ENCODE results near the gene NMT1. TPM values are rescaled to one million over a fixed set of nuclear protein-coding genes. Genes with fewer than 3 reads are reported as not detected.

The NMT1 gene
- total and polyA plus RNA-seq, 2 of the 13 experiments (the other 11 are each of a cell fraction or from before 2014, with no cell fraction given) = 75.7 to 142 TPM

- no peak for TF ChIP-seq LCORL (IDR thresholded peaks at IDR 0.05)
- peak; percentile 85 for TF ChIP-seq LCORL (CRISPR knock-in tag; IDR thresholded peaks at IDR 0.05)
- TF ChIP-seq, protein P1, sequence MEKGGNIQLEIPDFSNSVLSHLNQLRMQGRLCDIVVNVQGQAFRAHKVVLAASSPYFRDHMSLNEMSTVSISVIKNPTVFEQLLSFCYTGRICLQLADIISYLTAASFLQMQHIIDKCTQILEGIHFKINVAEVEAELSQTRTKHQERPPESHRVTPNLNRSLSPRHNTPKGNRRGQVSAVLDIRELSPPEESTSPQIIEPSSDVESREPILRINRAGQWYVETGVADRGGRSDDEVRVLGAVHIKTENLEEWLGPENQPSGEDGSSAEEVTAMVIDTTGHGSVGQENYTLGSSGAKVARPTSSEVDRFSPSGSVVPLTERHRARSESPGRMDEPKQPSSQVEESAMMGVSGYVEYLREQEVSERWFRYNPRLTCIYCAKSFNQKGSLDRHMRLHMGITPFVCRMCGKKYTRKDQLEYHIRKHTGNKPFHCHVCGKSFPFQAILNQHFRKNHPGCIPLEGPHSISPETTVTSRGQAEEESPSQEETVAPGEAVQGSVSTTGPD (CRISPR knock-in tag; IDR thresholded peaks at IDR 0.05) = no peak
- no peak for TF ChIP-seq ADNP (CRISPR knock-in tag; IDR thresholded peaks at IDR 0.05)
- TF ChIP-seq ELF4 (CRISPR knock-in tag; IDR thresholded peaks at IDR 0.05; ENCODE audit: borderline replicate concordance) = no peak
These were observed 66.6 kb downstream of the NMT1 start (continued) for GRCh38 chr17:45127548-45128300.

DNA sequence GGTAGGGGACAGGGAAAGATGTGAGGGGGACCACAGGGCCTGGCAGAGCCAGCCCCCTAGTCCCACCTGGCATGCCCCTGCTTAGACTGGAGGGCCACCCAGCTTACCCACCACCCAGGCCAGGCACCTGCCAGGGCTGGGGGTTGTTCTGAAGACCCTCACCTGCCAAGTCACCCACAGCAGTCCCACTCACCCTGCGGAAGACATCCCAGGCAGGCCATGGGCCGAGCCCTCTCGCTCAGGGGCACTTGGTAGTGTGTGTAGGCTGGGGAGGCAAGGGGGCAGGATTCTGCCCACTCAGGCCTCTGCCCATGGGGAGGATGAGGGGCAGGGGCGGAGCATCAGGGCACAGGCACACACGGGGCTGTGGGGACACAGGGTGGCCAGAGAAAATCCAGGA, 67.2 kb downstream of the NMT1 start:
- peak overlapping the region; percentile 63 for H3K27ac ChIP-seq (ENCODE audit: extremely low read length, insufficient read depth, low read length)
- peak overlapping the region in 1 of 3 experiments; percentile 58; a peak in 2 of 6 replicates for H3K4me3 ChIP-seq (replicated peaks in 1 of 3; ENCODE audit: insufficient read depth in 1 of 3, low read depth in 2 of 3, low read length in 3 of 3)
- in situ Hi-C loops (cut with HindIII; ENCODE audit: extremely low pct_ligation_motif_present, low pct_unique_long_range_greater_than_20kb) (no loop called here), intact Hi-C loops (cut with micrococcal nuclease; ENCODE audit: unreplicated experiment) (no loop called here)
- 79% methylated on average over 5 of the region's 5 CpGs for WGBS (ENCODE audit: low lambda C conversion rate)
- H3K9ac ChIP-seq (ENCODE audit: insufficient read depth, low read depth, low read length) = peak overlapping the region; percentile 59
- H3K4me1 ChIP-seq (ENCODE audit: insufficient read depth, low read length) = peaks cover 82% of the 10 kb centered on the region
- FAIRE-seq = no peak
- H3K9me3 ChIP-seq (ENCODE audit: low read length) = no peaks in the 10 kb centered on the region
- POLR2A ChIA-PET = interaction anchor here (1.2 to 5.1 kb wide), 11 partner anchors 10 to 74 kb away, joined by 3 to 71 read pairs (median 6); partner anchors contain the start of genes HEXIM1, HEXIM2 and NMT1
- no peaks in the 10 kb centered on the region for H3K36me3 ChIP-seq (replicated peaks in 1 of 2; ENCODE audit: control insufficient read depth in 1 of 2, insufficient read depth in 2 of 2, low read length in 2 of 2)
- H3K4me2 ChIP-seq (ENCODE audit: low read depth, low read length) = peak overlapping the region; percentile 72
- H3K27me3 ChIP-seq (ENCODE audit: control insufficient read depth in 1 of 2, insufficient read depth in 2 of 2, low read length in 2 of 2) = no peaks in the 10 kb centered on the region
- no peak for ATAC-seq
- no peaks in the 10 kb centered on the region for H4K20me1 ChIP-seq (ENCODE audit: insufficient read depth, low read length)
- no peak overlapping the region for H2AFZ ChIP-seq (ENCODE audit: low read length)
- no peak for DNase-seq (ENCODE audit: low spot score)
- peaks cover 4% of the 10 kb centered on the region for H3K79me2 ChIP-seq (ENCODE audit: insufficient read depth, low read length)
- CTCF ChIA-PET (ENCODE audit: low intra/inter-chr PET ratio, low total read pairs) = no interaction called here
- BruUV-seq (replicated peaks) = no TSS peak
- no peak for TF ChIP-seq E2F5 (CRISPR knock-in tag; conservative IDR thresholded peaks at IDR 0.05)
- TF ChIP-seq CCDC6 (CRISPR knock-in tag; IDR thresholded peaks at IDR 0.05) = no peak
- TF ChIP-seq ARNT2 (CRISPR knock-in tag; IDR thresholded peaks at IDR 0.05; ENCODE audit: low read depth) = no peak
- no peak for TF ChIP-seq HMG20A (CRISPR knock-in tag; IDR thresholded peaks at IDR 0.05; ENCODE audit: borderline replicate concordance)
- TF ChIP-seq SP5 (CRISPR knock-in tag; IDR thresholded peaks at IDR 0.05; ENCODE audit: borderline replicate concordance, low read depth) = no peak
- no peak for TF ChIP-seq POLR2AphosphoS5 (IDR thresholded peaks at IDR 0.05; ENCODE audit: low read depth, low read length)
- TF ChIP-seq, protein P2, sequence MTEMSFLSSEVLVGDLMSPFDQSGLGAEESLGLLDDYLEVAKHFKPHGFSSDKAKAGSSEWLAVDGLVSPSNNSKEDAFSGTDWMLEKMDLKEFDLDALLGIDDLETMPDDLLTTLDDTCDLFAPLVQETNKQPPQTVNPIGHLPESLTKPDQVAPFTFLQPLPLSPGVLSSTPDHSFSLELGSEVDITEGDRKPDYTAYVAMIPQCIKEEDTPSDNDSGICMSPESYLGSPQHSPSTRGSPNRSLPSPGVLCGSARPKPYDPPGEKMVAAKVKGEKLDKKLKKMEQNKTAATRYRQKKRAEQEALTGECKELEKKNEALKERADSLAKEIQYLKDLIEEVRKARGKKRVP (CRISPR knock-in tag; IDR thresholded peaks at IDR 0.05) = no peak
- no peak for TF ChIP-seq ZFP91 (CRISPR knock-in tag; IDR thresholded peaks at IDR 0.05; ENCODE audit: borderline replicate concordance)
- TF ChIP-seq ZNF776 (CRISPR knock-in tag; IDR thresholded peaks at IDR 0.05) = no peak
- TF ChIP-seq GTF3A (CRISPR knock-in tag; conservative IDR thresholded peaks at IDR 0.05) = no peak
- TF ChIP-seq, protein P3, sequence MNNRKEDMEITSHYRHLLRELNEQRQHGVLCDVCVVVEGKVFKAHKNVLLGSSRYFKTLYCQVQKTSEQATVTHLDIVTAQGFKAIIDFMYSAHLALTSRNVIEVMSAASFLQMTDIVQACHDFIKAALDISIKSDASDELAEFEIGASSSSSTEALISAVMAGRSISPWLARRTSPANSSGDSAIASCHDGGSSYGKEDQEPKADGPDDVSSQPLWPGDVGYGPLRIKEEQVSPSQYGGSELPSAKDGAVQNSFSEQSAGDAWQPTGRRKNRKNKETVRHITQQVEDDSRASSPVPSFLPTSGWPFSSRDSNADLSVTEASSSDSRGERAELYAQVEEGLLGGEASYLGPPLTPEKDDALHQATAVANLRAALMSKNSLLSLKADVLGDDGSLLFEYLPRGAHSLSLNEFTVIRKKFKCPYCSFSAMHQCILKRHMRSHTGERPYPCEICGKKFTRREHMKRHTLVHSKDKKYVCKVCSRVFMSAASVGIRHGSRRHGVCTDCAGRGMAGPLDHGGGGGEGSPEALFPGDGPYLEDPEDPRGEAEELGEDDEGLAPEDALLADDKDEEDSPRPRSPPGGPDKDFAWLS (CRISPR knock-in tag; IDR thresholded peaks at IDR 0.05; ENCODE audit: borderline replicate concordance) = no peak

All from HepG2 (cell line).